ENCODE measurements around the gene HFE.
"Not testable (repeated sequence)": the region's sequence is repeated elsewhere in the genome, so short reads cannot be mapped to it uniquely, and the experiment has no call there.

HFE gene

GRCh38 chr6:26075063-26075717, 12.0 kb upstream of the HFE start:
- Histone ChIP-seq H3K27me3 (ENCODE audit: low read length) (no peaks in the 10 kb centered on the region), H3K27ac (ENCODE audit: low read depth, low read length) (no peak overlapping the region), H2AFZ (ENCODE audit: low read depth, low read length, severe bottlenecking) (no peak overlapping the region), H3K36me3 (ENCODE audit: low read length) (no peaks in the 10 kb centered on the region), H3K9me2 (replicated peaks; ENCODE audit: insufficient read depth, low read length) (no peaks in the 10 kb centered on the region), H3K9ac (ENCODE audit: low read length) (no peak overlapping the region), H3K79me2 (ENCODE audit: insufficient read depth, low read length) (no peaks in the 10 kb centered on the region), H3K9me3 (ENCODE audit: insufficient read depth, low read length) (no peaks in the 10 kb centered on the region; the same call in 1 of the 2 replicates), H3K4me3 (ENCODE audit: insufficient read depth, low read length, poor library complexity, severe bottlenecking) (no peak overlapping the region), H3K4me2 (ENCODE audit: low read depth, low read length, poor library complexity, severe bottlenecking) (no peak overlapping the region), H3F3A (ENCODE audit: insufficient read depth) (no peaks in the 10 kb centered on the region), H4K20me1 (ENCODE audit: low read depth, low read length) (no peaks in the 10 kb centered on the region)
- TF ChIP-seq EZH2phosphoT487 (conservative IDR thresholded peaks at IDR 0.05; ENCODE audit: low read length), result no peak
- TF ChIP-seq, protein P1, sequence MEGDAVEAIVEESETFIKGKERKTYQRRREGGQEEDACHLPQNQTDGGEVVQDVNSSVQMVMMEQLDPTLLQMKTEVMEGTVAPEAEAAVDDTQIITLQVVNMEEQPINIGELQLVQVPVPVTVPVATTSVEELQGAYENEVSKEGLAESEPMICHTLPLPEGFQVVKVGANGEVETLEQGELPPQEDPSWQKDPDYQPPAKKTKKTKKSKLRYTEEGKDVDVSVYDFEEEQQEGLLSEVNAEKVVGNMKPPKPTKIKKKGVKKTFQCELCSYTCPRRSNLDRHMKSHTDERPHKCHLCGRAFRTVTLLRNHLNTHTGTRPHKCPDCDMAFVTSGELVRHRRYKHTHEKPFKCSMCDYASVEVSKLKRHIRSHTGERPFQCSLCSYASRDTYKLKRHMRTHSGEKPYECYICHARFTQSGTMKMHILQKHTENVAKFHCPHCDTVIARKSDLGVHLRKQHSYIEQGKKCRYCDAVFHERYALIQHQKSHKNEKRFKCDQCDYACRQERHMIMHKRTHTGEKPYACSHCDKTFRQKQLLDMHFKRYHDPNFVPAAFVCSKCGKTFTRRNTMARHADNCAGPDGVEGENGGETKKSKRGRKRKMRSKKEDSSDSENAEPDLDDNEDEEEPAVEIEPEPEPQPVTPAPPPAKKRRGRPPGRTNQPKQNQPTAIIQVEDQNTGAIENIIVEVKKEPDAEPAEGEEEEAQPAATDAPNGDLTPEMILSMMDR (IDR thresholded peaks at IDR 0.05; ENCODE audit: insufficient read depth, low read length, poor library complexity, severe bottlenecking), result no peak

DNA sequence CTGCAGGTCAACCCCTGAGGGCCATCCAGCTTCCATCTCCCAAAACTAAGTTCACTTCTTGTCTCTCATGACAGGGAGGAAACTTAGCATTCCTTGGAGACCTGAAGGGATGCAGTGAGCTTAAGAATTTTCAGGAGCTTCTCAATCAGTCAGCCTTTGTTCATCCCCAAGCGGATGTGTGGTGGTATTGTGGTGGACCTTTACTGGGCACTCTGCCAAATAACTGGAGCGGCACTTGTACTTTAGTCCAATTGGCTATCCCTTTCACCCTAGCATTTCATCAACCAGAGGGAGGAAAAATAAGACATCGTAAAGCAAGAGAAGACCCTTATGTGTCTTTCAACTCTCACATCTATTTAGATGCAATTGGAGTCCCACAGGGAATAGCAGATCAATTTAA, 9.2 kb upstream of the HFE start:
- H3K4me2 ChIP-seq (ENCODE audit: low read depth, low read length, poor library complexity, severe bottlenecking); H3F3A ChIP-seq (ENCODE audit: insufficient read depth); H3K27me3 ChIP-seq (ENCODE audit: low read length); H3K36me3 ChIP-seq (ENCODE audit: low read length); H3K9ac ChIP-seq (ENCODE audit: low read length); H3K79me2 ChIP-seq (ENCODE audit: insufficient read depth, low read length); H3K4me3 ChIP-seq (ENCODE audit: insufficient read depth, low read length, poor library complexity, severe bottlenecking); H3K27ac ChIP-seq (ENCODE audit: low read depth, low read length); H2AFZ ChIP-seq (ENCODE audit: low read depth, low read length, severe bottlenecking); H3K9me2 ChIP-seq (replicated peaks; ENCODE audit: insufficient read depth, low read length); H4K20me1 ChIP-seq (ENCODE audit: low read depth, low read length): not testable (repeated sequence)
- H3K9me3 ChIP-seq (ENCODE audit: insufficient read depth, low read length), result peaks cover 21% of the 10 kb centered on the region; the same call in 1 of the 2 replicates

- not testable (repeated sequence) for H3F3A ChIP-seq (ENCODE audit: insufficient read depth); H3K36me3 ChIP-seq (ENCODE audit: low read length); H3K9ac ChIP-seq (ENCODE audit: low read length); H3K27me3 ChIP-seq (ENCODE audit: low read length); H3K9me2 ChIP-seq (replicated peaks; ENCODE audit: insufficient read depth, low read length); H2AFZ ChIP-seq (ENCODE audit: low read depth, low read length, severe bottlenecking); H4K20me1 ChIP-seq (ENCODE audit: low read depth, low read length); H3K4me2 ChIP-seq (ENCODE audit: low read depth, low read length, poor library complexity, severe bottlenecking); H3K4me3 ChIP-seq (ENCODE audit: insufficient read depth, low read length, poor library complexity, severe bottlenecking); H3K79me2 ChIP-seq (ENCODE audit: insufficient read depth, low read length); H3K27ac ChIP-seq (ENCODE audit: low read depth, low read length)
- H3K9me3 ChIP-seq (ENCODE audit: insufficient read depth, low read length), result peaks cover 21% of the 10 kb centered on the region; the same call in 1 of the 2 replicates
Measured at GRCh38 chr6:26081096-26081495, 6.1 kb upstream of the HFE start.

DNA sequence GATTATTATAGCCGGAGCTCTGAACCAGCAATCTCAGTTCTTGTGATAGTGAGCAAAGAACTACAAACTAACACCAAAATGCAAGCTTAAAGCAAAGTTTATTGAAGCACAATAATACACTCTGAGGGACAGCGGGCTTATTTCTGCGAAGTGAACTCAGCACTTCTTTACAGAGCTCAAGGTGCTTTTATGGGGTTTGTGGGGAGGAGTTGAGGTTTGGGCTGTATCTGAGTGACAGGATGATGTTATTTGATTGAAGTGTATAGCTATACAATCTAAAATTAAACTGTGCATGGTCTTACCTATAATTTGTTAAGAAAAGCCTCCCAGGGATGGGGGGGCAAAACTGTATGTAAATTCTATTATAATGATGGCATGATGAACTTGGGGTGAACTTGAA, 1.0 kb upstream of the HFE start:
- Histone ChIP-seq H4K20me1 (ENCODE audit: low read depth, low read length) (no peaks in the 10 kb centered on the region), H3K9me3 (ENCODE audit: insufficient read depth, low read length) (peaks cover 14% of the 10 kb centered on the region; the same call in 1 of the 2 replicates), H3K27me3 (ENCODE audit: low read length) (0 out of 2 replicates have a peak, but pooled peaks cover 3% of the 10 kb centered on the region), H3F3A (ENCODE audit: insufficient read depth) (no peaks in the 10 kb centered on the region), H3K9ac (ENCODE audit: low read length) (no peak overlapping the region), H3K36me3 (ENCODE audit: low read length) (no peaks in the 10 kb centered on the region), H3K9me2 (replicated peaks; ENCODE audit: insufficient read depth, low read length) (no peaks in the 10 kb centered on the region), H3K4me3 (ENCODE audit: insufficient read depth, low read length, poor library complexity, severe bottlenecking) (no peak overlapping the region), H3K4me2 (ENCODE audit: low read depth, low read length, poor library complexity, severe bottlenecking) (no peak overlapping the region), H2AFZ (ENCODE audit: low read depth, low read length, severe bottlenecking) (no peak overlapping the region), H3K79me2 (ENCODE audit: insufficient read depth, low read length) (no peaks in the 10 kb centered on the region), H3K27ac (ENCODE audit: low read depth, low read length) (no peak overlapping the region)
- TF ChIP-seq EZH2phosphoT487 (conservative IDR thresholded peaks at IDR 0.05; ENCODE audit: low read length), result no peak
- TF ChIP-seq, protein P1 (IDR thresholded peaks at IDR 0.05; ENCODE audit: insufficient read depth, low read length, poor library complexity, severe bottlenecking), result no peak

Data from SU-DHL-6 (cell line).